Ovary (tissue), 3 donors: ENCODE results near the gene NDUFS3.
"Not testable (repeated sequence)": the region's sequence is repeated elsewhere in the genome, so short reads cannot be mapped to it uniquely, and the experiment has no call there.

Source experiments
- CTCF ChIP-seq, 3 donors: fragments of 450-650 bp in 2 of 3; fragments of 200-600 bp in 1 of 3; IDR thresholded peaks; one replicate each; pipeline versions ENCODE4 v1.5.1 to v1.8.0; 2016 to 2022; ENCODE audit warnings: antibody characterized with exemption in 3 of 3, mild to moderate bottlenecking in 1 of 3
- EP300 ChIP-seq: sonication (generic); formaldehyde crosslinking; IDR thresholded peaks from one replicate; pipeline ENCODE4 v1.6.1; 2017; ENCODE audit warnings: antibody characterized with exemption
- POLR2A ChIP-seq: fragments of 450-650 bp; IDR thresholded peaks from one replicate; pipeline ENCODE4 v1.6.1; 2017; ENCODE audit warnings: antibody characterized with exemption, mild to moderate bottlenecking, moderate library complexity
- donor health status: DM: no; HTN: no; CAD: no.

GRCh38 chr11:47564366-47564765 is 14.5 kb upstream of the NDUFS3 start:
- not testable (repeated sequence) for TF ChIP-seq POLR2A; CTCF (IDR thresholded peaks at IDR 0.05); EP300
